ENCODE data around the gene KCND3. TPM values are rescaled to one million over a fixed set of nuclear protein-coding genes. Genes with fewer than 3 reads are reported as not detected.

The KCND3 gene
- total RNA-seq, 6 donors from 2014 or later: 2.7 to 6.4 (median 5.4) TPM

- Histone ChIP-seq H3K27me3 (no peaks in the 10 kb centered on the region), H3K4me1 (no peaks in the 10 kb centered on the region), H3K27ac (no peak overlapping the region), H3K36me3 (no peaks in the 10 kb centered on the region), H3K9me3 (no peaks in the 10 kb centered on the region), H3K4me3 (no peak overlapping the region)
- no peak for ATAC-seq (ENCODE audit: low FRiP score in 2 of 2)
- TF ChIP-seq POLR2AphosphoS5 (IDR thresholded peaks at IDR 0.05) (no peak), EP300 (IDR thresholded peaks at IDR 0.05) (no peak), POLR2A (IDR thresholded peaks at IDR 0.05) (no peak)
- TF ChIP-seq, protein P1, sequence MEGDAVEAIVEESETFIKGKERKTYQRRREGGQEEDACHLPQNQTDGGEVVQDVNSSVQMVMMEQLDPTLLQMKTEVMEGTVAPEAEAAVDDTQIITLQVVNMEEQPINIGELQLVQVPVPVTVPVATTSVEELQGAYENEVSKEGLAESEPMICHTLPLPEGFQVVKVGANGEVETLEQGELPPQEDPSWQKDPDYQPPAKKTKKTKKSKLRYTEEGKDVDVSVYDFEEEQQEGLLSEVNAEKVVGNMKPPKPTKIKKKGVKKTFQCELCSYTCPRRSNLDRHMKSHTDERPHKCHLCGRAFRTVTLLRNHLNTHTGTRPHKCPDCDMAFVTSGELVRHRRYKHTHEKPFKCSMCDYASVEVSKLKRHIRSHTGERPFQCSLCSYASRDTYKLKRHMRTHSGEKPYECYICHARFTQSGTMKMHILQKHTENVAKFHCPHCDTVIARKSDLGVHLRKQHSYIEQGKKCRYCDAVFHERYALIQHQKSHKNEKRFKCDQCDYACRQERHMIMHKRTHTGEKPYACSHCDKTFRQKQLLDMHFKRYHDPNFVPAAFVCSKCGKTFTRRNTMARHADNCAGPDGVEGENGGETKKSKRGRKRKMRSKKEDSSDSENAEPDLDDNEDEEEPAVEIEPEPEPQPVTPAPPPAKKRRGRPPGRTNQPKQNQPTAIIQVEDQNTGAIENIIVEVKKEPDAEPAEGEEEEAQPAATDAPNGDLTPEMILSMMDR (IDR thresholded peaks at IDR 0.05): no peak
- no peak for DNase-seq
- WGBS, 2 donors: 46 to 62% methylated on average over 4 to 6 of the region's 6 CpGs
These were observed 137.9 kb downstream of the KCND3 start for GRCh38 chr1:111851552-111851951.

DNA sequence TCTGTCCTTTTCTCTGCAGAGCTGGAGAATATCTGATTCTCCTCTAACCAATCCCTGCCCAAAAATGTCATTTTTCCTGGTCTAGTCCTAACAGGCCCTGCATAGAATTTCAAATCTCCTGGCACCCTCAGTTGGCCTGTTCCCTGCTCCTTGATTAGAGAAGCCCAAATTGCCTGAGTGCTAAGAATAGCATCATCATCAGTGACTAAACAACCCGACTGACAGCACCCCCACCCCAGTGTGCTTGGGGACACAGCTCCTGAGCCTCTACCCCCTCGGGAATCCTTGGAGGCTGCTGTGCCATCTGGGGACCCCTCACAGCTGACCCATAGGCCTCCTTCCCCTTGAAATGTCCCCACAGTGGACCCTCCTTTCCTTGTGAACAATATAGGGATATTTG is 139.4 kb downstream of the KCND3 start:
- WGBS, 2 donors: 69 to 100% methylated on average over 1 to 2 of the region's 2 CpGs

DNA sequence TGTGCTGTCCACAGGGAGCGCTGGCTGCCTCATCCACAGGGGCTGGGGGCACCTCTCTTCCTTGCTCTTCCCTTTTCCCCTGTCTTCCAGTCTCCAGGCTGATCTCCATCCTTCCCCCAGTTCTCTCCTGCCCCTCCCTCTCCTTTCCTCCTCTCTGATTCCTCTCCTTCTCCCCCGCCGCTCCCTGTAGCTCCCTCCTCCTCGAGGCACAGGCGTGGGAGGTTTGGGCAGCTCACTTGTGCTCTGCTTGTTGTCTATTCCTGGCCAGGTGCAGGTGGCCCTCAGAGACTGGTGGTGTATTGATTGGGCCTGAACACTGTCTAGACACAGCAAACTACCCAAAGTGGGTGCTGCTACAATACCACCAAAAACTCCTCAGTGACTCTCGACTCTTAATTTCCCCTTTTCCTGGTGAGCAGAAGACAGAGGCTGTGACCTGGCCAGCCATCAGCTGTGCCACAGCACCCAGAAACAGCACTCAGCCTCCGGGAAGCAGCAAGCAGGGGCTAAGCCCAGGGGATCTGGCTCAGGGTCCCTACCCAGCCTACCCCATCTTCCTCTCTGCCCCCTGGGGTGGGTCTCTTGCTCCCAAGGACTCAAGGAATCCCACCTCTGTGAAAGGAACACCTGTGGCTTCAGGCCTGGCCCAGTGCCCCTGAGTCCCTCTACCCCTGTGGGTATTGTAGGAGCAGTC is 140.5 kb downstream of the KCND3 start:
- Histone ChIP-seq H3K9me3 (no peaks in the 10 kb centered on the region), H3K4me3 (no peak overlapping the region), H3K36me3 (no peaks in the 10 kb centered on the region), H3K27me3 (no peaks in the 10 kb centered on the region), H3K27ac (no peak overlapping the region), H3K4me1 (no peaks in the 10 kb centered on the region)
- WGBS, 2 donors: 77 to 85% methylated on average over 7 of the region's 7 CpGs
- DNase-seq (peak in 1 of 2 donors; percentile 14), ATAC-seq (ENCODE audit: low FRiP score in 2 of 2) (no peak)
- TF ChIP-seq POLR2AphosphoS5 (IDR thresholded peaks at IDR 0.05) (no peak), POLR2A (IDR thresholded peaks at IDR 0.05) (no peak)

More for the DNA sequence above, 139.4 kb downstream of the KCND3 start:
- no peak for TF ChIP-seq POLR2AphosphoS5 (IDR thresholded peaks at IDR 0.05)
- no peak for TF ChIP-seq EP300 (IDR thresholded peaks at IDR 0.05)
- TF ChIP-seq, protein P1 (IDR thresholded peaks at IDR 0.05): no peak
- TF ChIP-seq POLR2A (IDR thresholded peaks at IDR 0.05): no peak
- H3K36me3 ChIP-seq: no peaks in the 10 kb centered on the region
- no peak overlapping the region for H3K27ac ChIP-seq
- no peak overlapping the region for H3K4me3 ChIP-seq
- DNase-seq: no peak
- H3K9me3 ChIP-seq: no peaks in the 10 kb centered on the region
- no peak for ATAC-seq (ENCODE audit: low FRiP score in 2 of 2)
- H3K27me3 ChIP-seq: no peaks in the 10 kb centered on the region
- no peaks in the 10 kb centered on the region for H3K4me1 ChIP-seq

DNA sequence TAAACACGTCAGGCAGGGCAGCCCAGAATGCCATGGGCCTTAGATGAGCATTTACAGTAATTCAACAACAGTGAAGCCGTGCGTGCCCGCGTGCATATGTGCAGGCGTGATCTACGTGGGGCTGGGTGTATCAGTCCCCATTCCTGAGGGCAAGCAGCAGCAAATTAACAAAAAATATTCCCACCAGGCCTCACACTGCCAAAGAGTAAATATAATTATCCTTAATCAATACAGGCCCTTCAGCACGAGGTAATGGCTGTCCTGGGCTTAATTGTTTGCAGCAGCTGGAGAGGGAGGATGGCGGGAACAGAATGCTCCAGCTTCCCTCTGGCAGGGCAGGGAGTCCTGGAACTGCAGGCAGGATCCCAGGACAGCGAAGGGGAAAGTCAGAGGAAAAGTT is 142.0 kb downstream of the KCND3 start:
- Histone ChIP-seq H3K27me3 (no peaks in the 10 kb centered on the region), H3K9me3 (no peaks in the 10 kb centered on the region), H3K4me1 (no peaks in the 10 kb centered on the region), H3K27ac (no peak overlapping the region), H3K36me3 (no peaks in the 10 kb centered on the region), H3K4me3 (no peak overlapping the region)
- TF ChIP-seq, protein P1 (IDR thresholded peaks at IDR 0.05): no peak
- TF ChIP-seq POLR2AphosphoS5 (IDR thresholded peaks at IDR 0.05) (no peak), POLR2A (IDR thresholded peaks at IDR 0.05) (no peak), EP300 (IDR thresholded peaks at IDR 0.05) (no peak)
- no peak for ATAC-seq (ENCODE audit: low FRiP score in 2 of 2)
- peak in 1 of 2 donors; percentile 22 for DNase-seq
- 87% methylated on average over 10 of the region's 10 CpGs for WGBS, 2 donors

DNA sequence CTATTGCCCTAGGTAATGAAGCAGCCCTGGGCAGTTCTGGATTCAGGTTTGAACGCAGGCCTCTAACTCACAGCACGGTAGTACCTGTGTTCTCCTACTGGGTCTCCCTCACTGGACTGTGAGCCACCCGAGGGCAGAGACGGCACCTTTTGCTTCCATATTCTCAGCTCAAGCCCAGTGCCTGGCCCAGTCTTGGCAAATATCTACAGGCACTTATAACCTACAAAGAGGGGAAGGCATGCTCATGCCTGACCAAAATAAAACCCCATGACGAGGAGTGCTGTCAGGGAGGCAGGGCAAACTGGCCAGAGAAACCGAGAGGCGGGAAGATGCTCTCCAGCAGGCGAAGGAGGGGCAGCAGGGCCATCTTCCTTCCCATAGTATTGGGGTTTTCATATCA is 142.6 kb downstream of the KCND3 start:
- no peak for TF ChIP-seq POLR2A (IDR thresholded peaks at IDR 0.05)
- TF ChIP-seq POLR2AphosphoS5 (IDR thresholded peaks at IDR 0.05): no peak
- TF ChIP-seq, protein P1 (IDR thresholded peaks at IDR 0.05): no peak
- no peak for TF ChIP-seq EP300 (IDR thresholded peaks at IDR 0.05)
- ATAC-seq (ENCODE audit: low FRiP score in 2 of 2): no peak
- no peak overlapping the region for H3K27ac ChIP-seq
- no peaks in the 10 kb centered on the region for H3K36me3 ChIP-seq
- WGBS, 2 donors: 86 to 88% methylated on average over 7 to 8 of the region's 8 CpGs
- no peaks in the 10 kb centered on the region for H3K9me3 ChIP-seq
- no peaks in the 10 kb centered on the region for H3K4me1 ChIP-seq
- no peaks in the 10 kb centered on the region for H3K27me3 ChIP-seq
- DNase-seq: no peak
- H3K4me3 ChIP-seq: no peak overlapping the region

Measured in upper lobe of left lung (tissue), 6 donors.